Esophagus squamous epithelium (tissue), 4 donors: ENCODE data around the gene APLP2.

Experiments
- POLR2A ChIP-seq, 4 donors: fragments of 450-650 bp; IDR thresholded peaks; one replicate each; pipeline ENCODE4 v1.6.1; 2017; ENCODE audit warnings: antibody characterized with exemption in 4 of 4, mild to moderate bottlenecking in 4 of 4, moderate library complexity in 3 of 4
- TF ChIP-seq, protein P1 (sequence below), 6 experiments: fragments of 450-650 bp in 4 of 6; fragments of 200-600 bp in 2 of 6; sonication (generic) in 2 of 6; IDR thresholded peaks; one replicate each; pipeline ENCODE4 v1.5.1; 2016 to 2019; ENCODE audit warnings: antibody characterized with exemption in 6 of 6, mild to moderate bottlenecking in 4 of 6, moderate library complexity in 4 of 6

DNA sequence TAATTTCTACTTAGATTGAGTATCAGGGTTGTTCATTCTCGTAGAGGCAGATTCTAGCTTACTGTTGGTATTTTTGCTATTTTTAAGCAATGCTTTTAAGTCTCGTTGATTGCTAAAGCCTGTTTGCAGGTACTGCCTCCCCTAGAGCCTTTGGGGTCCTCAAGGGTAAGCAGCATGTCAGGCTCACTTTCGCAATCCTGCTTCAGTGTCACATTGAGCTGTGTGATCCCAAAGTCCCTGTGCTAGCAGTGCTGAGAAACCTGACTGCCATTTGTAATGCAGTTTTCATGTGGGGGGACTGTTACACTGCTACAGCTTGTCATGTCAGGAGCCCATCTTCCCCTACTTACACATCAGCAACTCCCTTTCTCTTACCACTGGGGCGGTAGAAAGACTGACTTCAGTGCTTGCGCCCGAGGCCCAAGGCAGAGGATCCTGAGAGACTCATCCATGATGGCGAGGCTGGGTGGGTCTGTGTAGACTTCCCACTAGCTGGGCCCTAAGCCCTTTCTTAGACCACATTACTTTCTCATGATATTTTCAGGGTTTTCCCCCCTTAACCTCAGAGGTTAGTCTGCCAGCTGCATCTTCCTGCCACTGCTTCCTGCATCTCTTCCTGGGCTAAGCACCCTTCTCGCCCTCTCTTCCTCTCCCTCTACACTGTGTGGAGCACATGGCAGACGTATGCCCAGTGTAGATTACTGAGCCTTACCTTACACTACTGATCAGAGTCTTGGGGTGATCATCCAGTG is 49.1 kb downstream of the APLP2 start:
- TF ChIP-seq, protein P1, sequence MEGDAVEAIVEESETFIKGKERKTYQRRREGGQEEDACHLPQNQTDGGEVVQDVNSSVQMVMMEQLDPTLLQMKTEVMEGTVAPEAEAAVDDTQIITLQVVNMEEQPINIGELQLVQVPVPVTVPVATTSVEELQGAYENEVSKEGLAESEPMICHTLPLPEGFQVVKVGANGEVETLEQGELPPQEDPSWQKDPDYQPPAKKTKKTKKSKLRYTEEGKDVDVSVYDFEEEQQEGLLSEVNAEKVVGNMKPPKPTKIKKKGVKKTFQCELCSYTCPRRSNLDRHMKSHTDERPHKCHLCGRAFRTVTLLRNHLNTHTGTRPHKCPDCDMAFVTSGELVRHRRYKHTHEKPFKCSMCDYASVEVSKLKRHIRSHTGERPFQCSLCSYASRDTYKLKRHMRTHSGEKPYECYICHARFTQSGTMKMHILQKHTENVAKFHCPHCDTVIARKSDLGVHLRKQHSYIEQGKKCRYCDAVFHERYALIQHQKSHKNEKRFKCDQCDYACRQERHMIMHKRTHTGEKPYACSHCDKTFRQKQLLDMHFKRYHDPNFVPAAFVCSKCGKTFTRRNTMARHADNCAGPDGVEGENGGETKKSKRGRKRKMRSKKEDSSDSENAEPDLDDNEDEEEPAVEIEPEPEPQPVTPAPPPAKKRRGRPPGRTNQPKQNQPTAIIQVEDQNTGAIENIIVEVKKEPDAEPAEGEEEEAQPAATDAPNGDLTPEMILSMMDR (IDR thresholded peaks at IDR 0.05), result no peak
- no peak for TF ChIP-seq POLR2A (IDR thresholded peaks at IDR 0.05)
